ENCODE measurements around the gene SLC25A2.

GRCh38 chr5:141303756-141304155 lies at the start of gene SLC25A2:
- TF ChIP-seq RFX5 (IDR thresholded peaks at IDR 0.05; ENCODE audit: borderline replicate concordance, low read depth, low read length) (no peak), USF2 (IDR thresholded peaks at IDR 0.05; ENCODE audit: low read length) (no peak), CBX5 (IDR thresholded peaks at IDR 0.05; ENCODE audit: low read depth, low read length) (no peak), CHD2 (IDR thresholded peaks at IDR 0.05; ENCODE audit: low read length) (no peak), CTCF (IDR thresholded peaks at IDR 0.05; ENCODE audit: control extremely low read depth in 1 of 3, insufficient read depth in 1 of 3, low read depth in 1 of 3, low read length in 3 of 3) (no peak), GTF2F1 (IDR thresholded peaks at IDR 0.05; ENCODE audit: borderline replicate concordance, low read depth, low read length) (no peak), TAF1 (IDR thresholded peaks at IDR 0.05; ENCODE audit: low read depth, low read length) (no peak), RAD21 (IDR thresholded peaks at IDR 0.05 in 1 of 2, conservative IDR thresholded peaks at IDR 0.05 in 1 of 2; ENCODE audit: low read depth in 2 of 2, low read length in 2 of 2) (no peak), POLR2A (IDR thresholded peaks at IDR 0.05; ENCODE audit: control extremely low read depth in 1 of 2, low read depth in 2 of 2, low read length in 2 of 2) (no peak), EP300 (IDR thresholded peaks at IDR 0.05; ENCODE audit: borderline replicate concordance in 1 of 2, low read depth in 2 of 2, low read length in 2 of 2) (no peak), PHF8 (conservative IDR thresholded peaks at IDR 0.05; ENCODE audit: low read depth, low read length) (no peak), YY1 (IDR thresholded peaks at IDR 0.05; ENCODE audit: low read depth, low read length) (no peak), FOSL1 (IDR thresholded peaks at IDR 0.05; ENCODE audit: insufficient read depth, low read depth, low read length) (no peak), POLR2AphosphoS5 (IDR thresholded peaks at IDR 0.05; ENCODE audit: low read depth, low read length) (no peak)

Data from H1 (cell line).